PC-9 (cell line): ENCODE measurements around the gene PYGB. TPM values are rescaled to one million over a fixed set of nuclear protein-coding genes. Genes with fewer than 3 reads are reported as not detected.

Experiments used
- BruUV-seq: library from RNA; stranded (reverse); fragments of 400-500 nt; replicated peaks from 2 replicates; lab custom pipeline; 2021; lab: Mats Ljungman, UMichigan
- CTCF ChIA-PET: fragments of 300-600 bp; sonication (Branson Sonifier 250); formaldehyde crosslinking; loops from one replicate; lab custom pipeline; 2022; ENCODE audit warnings: antibody characterized with exemption; lab: Charles Lee
- POLR2A ChIA-PET: fragments of 300-600 bp; sonication (Branson Sonifier 250); formaldehyde crosslinking; loops from one replicate; lab custom pipeline; 2022; ENCODE audit warnings: antibody characterized with exemption; ENCODE audit not compliant: unreplicated experiment; lab: Charles Lee
- DNase-seq, 2 experiments: peaks; one replicate each; pipeline versions ENCODE4 v3.0.0 to v3.0.0-alpha.2; 2015 to 2022; ENCODE audit warnings: mixed read lengths in 1 of 2
- H2AFZ ChIP-seq: fragments of 200-600 bp; sonication (generic); 2 replicates; pipeline ENCODE4 v1.8.1; 2017; ENCODE audit warnings: antibody characterized with exemption
- H3F3A ChIP-seq: fragments of 200-600 bp; sonication (generic); 2 replicates; pipeline ENCODE4 v1.8.1; 2017; ENCODE audit warnings: antibody characterized with exemption, mild to moderate bottlenecking, low read depth; ENCODE audit not compliant: insufficient read depth
- H3K27ac ChIP-seq: fragments of 200-600 bp; sonication (generic); 2 replicates; pipeline ENCODE4 v1.6.1; 2016; ENCODE audit warnings: mixed run types
- H3K27me3 ChIP-seq: fragments of 200-600 bp; sonication (generic); 2 replicates; pipeline ENCODE4 v1.6.1; 2016; ENCODE audit warnings: low read depth, mixed run types; ENCODE audit not compliant: insufficient read depth
- H3K36me3 ChIP-seq: fragments of 200-600 bp; sonication (generic); 2 replicates; pipeline ENCODE4 v1.6.1; 2016; ENCODE audit warnings: low read depth, mixed run types
- H3K4me1 ChIP-seq: fragments of 200-600 bp; sonication (generic); replicated peaks from 2 replicates; pipeline ENCODE4 v1.6.1; 2016; ENCODE audit warnings: mixed run types; ENCODE audit not compliant: insufficient read depth
- H3K4me2 ChIP-seq: fragments of 200-600 bp; sonication (generic); 2 replicates; pipeline ENCODE4 v1.6.1; 2017; ENCODE audit warnings: mixed run types
- H3K4me3 ChIP-seq: fragments of 200-600 bp; sonication (generic); 2 replicates; pipeline ENCODE4 v1.6.1; 2016; ENCODE audit warnings: mixed run types
- H3K79me2 ChIP-seq: fragments of 200-600 bp; sonication (generic); 2 replicates; pipeline ENCODE4 v1.6.1; 2017; ENCODE audit warnings: low read depth, mixed run types
- H3K9me2 ChIP-seq: fragments of 200-600 bp; sonication (generic); 2 replicates; pipeline ENCODE4 v1.8.1; 2017; ENCODE audit warnings: mild to moderate bottlenecking; ENCODE audit not compliant: insufficient read depth
- H3K9me3 ChIP-seq: fragments of 200-600 bp; sonication (generic); 2 replicates; pipeline ENCODE4 v1.8.1; 2016; ENCODE audit warnings: low read depth; ENCODE audit not compliant: insufficient read depth
- H4K20me1 ChIP-seq: fragments of 200-600 bp; sonication (generic); 2 replicates; pipeline ENCODE4 v1.8.1; 2017; ENCODE audit not compliant: insufficient read depth
- CTCF ChIP-seq: fragments of 200-600 bp; sonication (generic); conservative IDR thresholded peaks from 2 replicates; pipeline ENCODE4 v1.6.1; 2017; ENCODE audit warnings: mixed run types, antibody characterized with exemption, mild to moderate bottlenecking, moderate library complexity
- EZH2 ChIP-seq: fragments of 200-600 bp; sonication (generic); IDR thresholded peaks from 2 replicates; pipeline ENCODE4 v1.8.0; 2017; ENCODE audit warnings: antibody characterized with exemption, low read depth
- intact Hi-C: fragments of 100-400 bp; cut with micrococcal nuclease; formaldehyde crosslinking; loops from one replicate; pipeline ENCODE4 v1.10.0; 2022; ENCODE audit not compliant: unreplicated experiment
- total RNA-seq: library from RNA; stranded (reverse); gene quantifications from 2 replicates; pipeline ENCODE4 v1.2.3, GENCODE V29; 2021

PYGB gene
- total RNA-seq, 1 experiment from 2014 or later: 133 TPM

DNA sequence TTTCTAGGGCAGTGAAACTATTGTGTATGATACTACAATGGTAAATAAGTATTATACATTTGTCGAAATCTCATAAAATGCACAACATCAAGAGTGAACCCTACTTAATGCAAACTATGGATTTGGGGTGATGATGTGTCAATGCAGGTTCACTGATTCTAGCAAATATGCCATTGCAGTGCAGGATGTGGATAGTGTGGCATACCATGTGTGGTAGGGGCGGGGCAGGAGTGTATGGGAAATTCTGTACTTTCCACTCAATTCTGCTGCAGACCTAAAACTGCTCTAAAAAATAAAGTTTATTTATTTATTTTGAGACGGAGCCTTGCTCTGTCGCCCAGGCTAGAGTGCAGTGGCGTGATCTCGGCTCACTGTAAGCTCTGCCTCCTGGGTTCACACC, 98.5 kb downstream of the PYGB start:
- TF ChIP-seq EZH2 (no peak), CTCF (no peak)
- POLR2A ChIA-PET: no interaction called here
- CTCF ChIA-PET: no interaction called here
- Histone ChIP-seq H3K9me3 (no peaks in the 10 kb centered on the region), H2AFZ (no peak overlapping the region), H3K36me3 (no peaks in the 10 kb centered on the region), H4K20me1 (peaks cover 5% of the 10 kb centered on the region; the same call in 1 of the 2 replicates), H3K27me3 (no peaks in the 10 kb centered on the region), H3K4me1 (no peaks in the 10 kb centered on the region), H3F3A (0 out of 2 replicates have a peak, but pooled peaks cover 6% of the 10 kb centered on the region), H3K27ac (no peak overlapping the region), H3K79me2 (peaks cover 28% of the 10 kb centered on the region), H3K4me2 (no peak overlapping the region), H3K4me3 (no peak overlapping the region), H3K9me2 (no peaks in the 10 kb centered on the region)
- no TSS peak for BruUV-seq
- DNase-seq: no peak
- intact Hi-C loops: no loop called here

Other genes with a start within 250 kb of the PYGB start
- 12.8 and 12.9 TPM in 2 replicates for gene ACSS1, start 189.9 kb upstream of the PYGB start, total RNA-seq
- 0.65 and 1.5 TPM in 2 replicates for gene VSX1, start 165.9 kb upstream of the PYGB start, total RNA-seq
- gene ENTPD6, start 52.4 kb upstream of the PYGB start, total RNA-seq: 75.5 and 80.4 TPM in 2 replicates
- gene ABHD12, start 142.8 kb downstream of the PYGB start, total RNA-seq: 60.1 and 72.6 TPM in 2 replicates
- 26.6 and 27.8 TPM in 2 replicates for gene GINS1, start 159.6 kb downstream of the PYGB start, total RNA-seq